Suprapubic skin (tissue), 3 donors: ENCODE measurements around the gene CASKIN1.

Experiments used
- POLR2A ChIP-seq, 2 donors: fragments of 450-650 bp; IDR thresholded peaks; one replicate each; pipeline ENCODE4 v1.6.1; 2017; ENCODE audit warnings: antibody characterized with exemption in 2 of 2, mild to moderate bottlenecking in 2 of 2, moderate library complexity in 2 of 2
- TF ChIP-seq, protein P1 (sequence below), 2 donors: fragments of 200-600 bp in 1 of 2; fragments of 450-650 bp in 1 of 2; sonication (generic) in 1 of 2; IDR thresholded peaks; one replicate each; pipeline ENCODE4 v1.5.1; 2016 to 2019; ENCODE audit warnings: antibody characterized with exemption in 2 of 2, mild to moderate bottlenecking in 1 of 2, moderate library complexity in 1 of 2

DNA sequence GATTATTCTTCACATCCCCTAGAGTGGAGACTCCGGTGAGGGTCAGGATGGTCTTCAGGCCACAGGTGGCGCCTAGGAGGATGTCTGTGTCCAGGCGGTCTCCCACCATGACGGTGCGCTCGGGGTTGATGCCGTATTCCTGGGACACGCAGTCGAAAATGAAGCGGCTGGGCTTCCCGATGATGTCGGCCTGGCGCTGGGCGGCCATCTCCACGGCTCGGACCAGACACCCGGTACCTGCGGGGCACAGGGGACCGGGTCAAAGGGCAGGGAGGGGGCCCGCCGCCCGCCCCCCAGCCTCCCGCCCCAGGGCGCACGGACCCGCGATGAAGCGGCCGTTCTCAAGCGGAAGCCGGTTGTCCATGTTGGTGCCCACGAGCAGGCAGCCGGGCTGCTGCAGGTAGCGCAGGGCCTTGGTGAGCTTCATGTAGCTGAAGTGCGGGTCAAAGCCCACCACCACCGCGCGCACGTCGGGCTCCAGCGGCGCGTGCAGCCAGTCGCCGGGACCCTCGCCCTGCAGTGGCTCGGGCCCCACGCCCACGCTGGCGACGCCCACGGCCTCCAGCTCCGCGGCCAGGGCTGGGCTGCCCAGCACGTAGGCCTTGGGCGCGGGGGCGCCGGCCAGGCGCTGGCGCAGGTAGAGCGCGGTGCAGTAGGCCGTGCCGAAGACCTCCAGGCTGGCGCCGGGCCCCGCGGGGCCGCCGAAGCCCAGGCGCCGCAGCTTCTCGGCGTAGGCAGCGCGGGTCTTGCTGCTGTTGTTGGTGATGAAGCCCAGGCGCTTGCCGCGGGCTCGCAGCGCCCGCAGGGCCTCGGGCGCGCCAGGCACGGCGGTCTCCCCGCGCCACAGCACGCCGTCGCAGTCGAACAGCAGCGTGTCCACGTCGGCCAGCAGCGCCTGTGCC, 17.7 kb upstream of the CASKIN1 start:
- TF ChIP-seq, protein P1, sequence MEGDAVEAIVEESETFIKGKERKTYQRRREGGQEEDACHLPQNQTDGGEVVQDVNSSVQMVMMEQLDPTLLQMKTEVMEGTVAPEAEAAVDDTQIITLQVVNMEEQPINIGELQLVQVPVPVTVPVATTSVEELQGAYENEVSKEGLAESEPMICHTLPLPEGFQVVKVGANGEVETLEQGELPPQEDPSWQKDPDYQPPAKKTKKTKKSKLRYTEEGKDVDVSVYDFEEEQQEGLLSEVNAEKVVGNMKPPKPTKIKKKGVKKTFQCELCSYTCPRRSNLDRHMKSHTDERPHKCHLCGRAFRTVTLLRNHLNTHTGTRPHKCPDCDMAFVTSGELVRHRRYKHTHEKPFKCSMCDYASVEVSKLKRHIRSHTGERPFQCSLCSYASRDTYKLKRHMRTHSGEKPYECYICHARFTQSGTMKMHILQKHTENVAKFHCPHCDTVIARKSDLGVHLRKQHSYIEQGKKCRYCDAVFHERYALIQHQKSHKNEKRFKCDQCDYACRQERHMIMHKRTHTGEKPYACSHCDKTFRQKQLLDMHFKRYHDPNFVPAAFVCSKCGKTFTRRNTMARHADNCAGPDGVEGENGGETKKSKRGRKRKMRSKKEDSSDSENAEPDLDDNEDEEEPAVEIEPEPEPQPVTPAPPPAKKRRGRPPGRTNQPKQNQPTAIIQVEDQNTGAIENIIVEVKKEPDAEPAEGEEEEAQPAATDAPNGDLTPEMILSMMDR (IDR thresholded peaks at IDR 0.05) = no peak
- peak in 1 of 2 donors; percentile 32 for TF ChIP-seq POLR2A (IDR thresholded peaks at IDR 0.05)
